K562 (cell line): ENCODE data around the gene NKIRAS2. TPM values are rescaled to one million over a fixed set of nuclear protein-coding genes. Genes with fewer than 3 reads are reported as not detected.
A peak's percentile ranks its signal among the peaks of the same experiment; 100 is the strongest.

ENCODE experiments used
- ARID1B ChIP-seq: fragments of 450-650 bp; IDR thresholded peaks from 2 replicates; pipeline ENCODE4 v1.6.1; 2016; ENCODE audit warnings: antibody characterized with exemption, mild to moderate bottlenecking, inconsistent platforms
- ATF4 ChIP-seq: fragments of 450-650 bp; formaldehyde crosslinking; IDR thresholded peaks from 2 replicates; pipeline ENCODE4 v1.4.0; 2022; ENCODE audit warnings: mild to moderate bottlenecking, moderate library complexity
- CREB3L1 ChIP-seq: fragments of 450-650 bp; IDR thresholded peaks from 2 replicates; pipeline ENCODE4 v1.6.1; 2014; ENCODE audit warnings: low read depth, mild to moderate bottlenecking, moderate library complexity, borderline replicate concordance
- MECOM ChIP-seq: fragments of 250-450 bp; sonication (Bioruptor Pico); IDR thresholded peaks from 2 replicates; pipeline ENCODE4 v1.8.0; 2022; ENCODE audit warnings: inconsistent platforms
- NR1H2 ChIP-seq: sonication (generic); formaldehyde crosslinking; IDR thresholded peaks from 2 replicates; pipeline ENCODE4 v1.4.0; 2020; ENCODE audit warnings: mild to moderate bottlenecking, missing genetic modification reagents
- NR2C2 ChIP-seq, 2 experiments: fragments of 200-800 bp in 1 of 2; sonication (Bioruptor generic) in 1 of 2; sonication (generic) in 1 of 2; formaldehyde crosslinking in 1 of 2; IDR thresholded peaks; 2 replicates each; pipeline versions ENCODE4 v1.6.1 to v1.8.0; 2016 to 2022; ENCODE audit warnings: mild to moderate bottlenecking in 1 of 2, missing compliant biosample characterization in 1 of 2, missing genetic modification characterization in 1 of 2, missing genetic modification reagents in 1 of 2
- SP1 ChIP-seq: sonication (generic); formaldehyde crosslinking; IDR thresholded peaks from 2 replicates; pipeline ENCODE4 v1.8.1; 2022; ENCODE audit warnings: mild to moderate bottlenecking, missing genetic modification reagents
- U2AF2 ChIP-seq: fragments of 200-400 bp; formaldehyde crosslinking; optimal IDR thresholded peaks from 2 replicates; pipeline ENCODE3; 2017; ENCODE audit warnings: low read depth, mild to moderate bottlenecking, low read length
- ZNF407 ChIP-seq: fragments of 450-650 bp; IDR thresholded peaks from 2 replicates; pipeline ENCODE4 v1.6.1; 2016; ENCODE audit warnings: low read depth
- polyA plus RNA-seq, 8 experiments: library from polyadenylated mRNA; depleted of rRNA in 4 of 8; stranded (reverse) in 5 of 8; unstranded in 3 of 8; fragments of >200 nt; fragmentation: Nextera tagmentation in 2 of 8; fragmentation: Illumina TruSeq in 1 of 8; extraction: Ambion mirVana in 2 of 8; extraction: Trizol in 1 of 8; gene quantifications; 2 replicates each; pipeline versions ENCODE4 v1.2.1 to v1.2.3, GENCODE V29; 2011 to 2014; ENCODE audit warnings: inconsistent platforms in 1 of 8, missing spikeins in 1 of 8
- total RNA-seq, 7 experiments: library from RNA; depleted of rRNA in 6 of 7; stranded (reverse); fragments of >200 nt in 6 of 7; fragmentation: Illumina TruSeq in 2 of 7; extraction: Trizol in 2 of 7; gene quantifications; 2 replicates each; pipeline versions ENCODE4 v1.2.1 to v1.2.3, GENCODE V29; 2011 to 2021; ENCODE audit warnings: low replicate concordance in 1 of 7

NKIRAS2 gene
- total and polyA plus RNA-seq, 9 of the 15 experiments (the other 6 are each of a cell fraction or from before 2014, with no cell fraction given): 10.1 to 65.5 (median 29.8) TPM

- TF ChIP-seq NR2C2 (CRISPR knock-in tag; IDR thresholded peaks at IDR 0.05) (no peak), NR2C2 (tag; IDR thresholded peaks at IDR 0.05) (peak; percentile 58; the same call in 1 of the 2 replicates), MECOM (CRISPR knock-in tag) (no peak), SP1 (no peak), ATF4 (peak; percentile 98), CREB3L1 (peak; percentile 36; the same call in 1 of the 2 replicates), U2AF2 (no peak), ARID1B (peak; percentile 61; the same call in 1 of the 2 replicates), ZNF407 (no peak), NR1H2 (CRISPR knock-in tag) (no peak)
These were observed 3.8 kb downstream of the NKIRAS2 start (continued) for GRCh38 chr17:42023524-42024349.
